Neuronal stem cell (in vitro differentiated cells): ENCODE data around the gene GET4.

Experiments used
- DNase-seq: peaks from one replicate; pipeline ENCODE4 v3.0.0-alpha.2; 2013; ENCODE audit warnings: low spot score
- H2AFZ ChIP-seq: one replicate; pipeline ENCODE4 v1.6.1; 2013; ENCODE audit warnings: mild to moderate bottlenecking, low read length, inconsistent platforms
- H2AK5ac ChIP-seq: 2 replicates; pipeline ENCODE4 v1.6.1; 2013; ENCODE audit warnings: low read depth, mild to moderate bottlenecking, inconsistent platforms, low read length, moderate library complexity, mixed read lengths
- H2BK120ac ChIP-seq: 2 replicates; pipeline ENCODE4 v1.6.1; 2013; ENCODE audit warnings: low read depth, mild to moderate bottlenecking, inconsistent platforms, low read length, moderate library complexity, mixed read lengths
- H2BK12ac ChIP-seq: one replicate; pipeline ENCODE4 v1.6.1; 2013; ENCODE audit warnings: low read length, inconsistent platforms
- H2BK15ac ChIP-seq: 2 replicates; pipeline ENCODE4 v1.6.1; 2013; ENCODE audit warnings: mild to moderate bottlenecking, low read length, inconsistent platforms, mixed read lengths
- H2BK5ac ChIP-seq: one replicate; pipeline ENCODE4 v1.6.1; 2013; ENCODE audit warnings: inconsistent platforms, mild to moderate bottlenecking, low read length, moderate library complexity
- H3K14ac ChIP-seq: one replicate; pipeline ENCODE4 v1.6.1; 2013; ENCODE audit warnings: low read length, inconsistent platforms
- H3K18ac ChIP-seq: 2 replicates; pipeline ENCODE4 v1.6.1; 2013; ENCODE audit warnings: low read length, inconsistent platforms
- H3K23ac ChIP-seq: 2 replicates; pipeline ENCODE4 v1.6.1; 2013; ENCODE audit warnings: low read depth, mild to moderate bottlenecking, mixed read lengths, low read length, inconsistent platforms; ENCODE audit not compliant: poor library complexity
- H3K27ac ChIP-seq: replicated peaks from 3 replicates; pipeline ENCODE4 v1.5.1; 2013; ENCODE audit warnings: low read length, inconsistent platforms
- H3K27me3 ChIP-seq, 3 experiments: 2 replicates each; pipeline ENCODE4 v1.6.1; 2013; ENCODE audit warnings: low read length in 3 of 3, mild to moderate bottlenecking in 2 of 3, inconsistent platforms in 1 of 3, low read depth in 1 of 3, mixed read lengths in 1 of 3, moderate library complexity in 1 of 3; ENCODE audit not compliant: control insufficient read depth in 3 of 3, insufficient read depth in 3 of 3
- H3K36me3 ChIP-seq, 2 donors: replicated peaks in 1 of 2; 2 replicates each; pipeline ENCODE4 v1.6.1; 2013; ENCODE audit warnings: low read length in 2 of 2; ENCODE audit not compliant: control insufficient read depth in 2 of 2, insufficient read depth in 2 of 2
- H3K4ac ChIP-seq: 2 replicates; pipeline ENCODE4 v1.6.1; 2013; ENCODE audit warnings: inconsistent platforms, mild to moderate bottlenecking, low read length, moderate library complexity
- H3K4me1 ChIP-seq, 2 donors: 1 replicate in 1 of 2; 2 replicates in 1 of 2; pipeline ENCODE4 v1.6.1; 2013; ENCODE audit warnings: low read length in 2 of 2, low read depth in 1 of 2; ENCODE audit not compliant: control insufficient read depth in 2 of 2, insufficient read depth in 1 of 2
- H3K4me2 ChIP-seq: one replicate; pipeline ENCODE4 v1.6.1; 2013; ENCODE audit warnings: mild to moderate bottlenecking, low read length, inconsistent platforms; ENCODE audit not compliant: insufficient read depth, poor library complexity, severe bottlenecking
- H3K4me3 ChIP-seq, 2 donors: 2 replicates each; pipeline ENCODE4 v1.5.1; 2013; ENCODE audit warnings: low read length in 2 of 2, mild to moderate bottlenecking in 2 of 2, inconsistent platforms in 1 of 2, moderate library complexity in 1 of 2
- H3K79me1 ChIP-seq: one replicate; pipeline ENCODE4 v1.6.1; 2013; ENCODE audit warnings: low read depth, mild to moderate bottlenecking, inconsistent platforms, low read length, moderate library complexity
- H3K9ac ChIP-seq: one replicate; pipeline ENCODE4 v1.6.1; 2013; ENCODE audit warnings: mild to moderate bottlenecking, low read depth, low read length, inconsistent platforms; ENCODE audit not compliant: poor library complexity
- H3K9me3 ChIP-seq, 2 donors: replicated peaks in 1 of 2; 2 replicates each; pipeline versions ENCODE3 to v1.6.1; 2013; ENCODE audit warnings: low read length in 2 of 2, mild to moderate bottlenecking in 2 of 2, inconsistent platforms in 1 of 2, low read depth in 1 of 2, mixed read lengths in 1 of 2, moderate library complexity in 1 of 2; ENCODE audit not compliant: control insufficient read depth in 2 of 2, insufficient read depth in 1 of 2
- H4K8ac ChIP-seq: one replicate; pipeline ENCODE4 v1.6.1; 2013; ENCODE audit warnings: low read depth, mild to moderate bottlenecking, inconsistent platforms, low read length, moderate library complexity
- H4K91ac ChIP-seq: one replicate; pipeline ENCODE4 v1.6.1; 2013; ENCODE audit warnings: low read length, low read depth, mild to moderate bottlenecking, inconsistent platforms; ENCODE audit not compliant: poor library complexity
- WGBS, 2 donors: extraction: QIAGEN DNeasy Blood & Tissue Kit; methylation state at CpG; one replicate each; pipeline ENCODE4 v1.1.7; 2013; ENCODE audit warnings: missing lambda C conversion rate in 2 of 2, mixed read lengths in 1 of 2; ENCODE audit not compliant: insufficient read length in 2 of 2, insufficient replicate concordance in 1 of 2; ENCODE audit errors: extremely low coverage in 2 of 2; 5-methylcytosine and 5-hydroxymethylcytosine counted together

GET4 gene

GRCh38 chr7:865921-866320, 10.4 kb upstream of the GET4 start:
- Histone ChIP-seq H3K36me3 (peaks cover 44 to 87% of the 10 kb centered on the region in 2 donors), H3K9ac (no peak overlapping the region), H2BK5ac (no peak overlapping the region), H3K14ac (no peak overlapping the region), H3K27me3 (no peaks in the 10 kb centered on the region), H3K4me3 (no peak overlapping the region), H3K4ac (no peak overlapping the region), H2AK5ac (no peak overlapping the region), H4K91ac (no peak overlapping the region), H2BK120ac (no peak overlapping the region), H3K9me3 (peaks cover 0 to 2% of the 10 kb centered on the region in 2 donors), H2BK15ac (no peak overlapping the region), H2BK12ac (no peak overlapping the region), H3K4me1 (no peaks in the 10 kb centered on the region), H3K79me1 (peaks cover 5% of the 10 kb centered on the region), H2AFZ (no peak overlapping the region), H3K23ac (no peak overlapping the region), H3K18ac (no peak overlapping the region), H3K4me2 (no peak overlapping the region), H4K8ac (no peak overlapping the region), H3K27ac (no peak overlapping the region)
- WGBS, 2 donors: no CpG with 5 or more reads among the region's 25 CpGs
- DNase-seq: no peak

- Histone ChIP-seq H3K36me3 (peaks cover 33 to 86% of the 10 kb centered on the region in 2 donors), H4K8ac (no peak overlapping the region), H3K4me2 (no peak overlapping the region), H3K9ac (no peak overlapping the region), H3K27me3 (no peaks in the 10 kb centered on the region), H3K14ac (peak overlapping the region; percentile 21), H3K4me3 (peak overlapping the region in 1 of 2 donors; percentile 27), H2AK5ac (no peak overlapping the region), H2BK120ac (no peak overlapping the region), H3K23ac (peak overlapping the region; percentile 40), H3K4ac (no peak overlapping the region), H2AFZ (no peak overlapping the region), H3K27ac (no peak overlapping the region), H3K4me1 (no peaks in the 10 kb centered on the region), H4K91ac (no peak overlapping the region), H3K79me1 (peaks cover 5% of the 10 kb centered on the region), H2BK15ac (no peak overlapping the region), H2BK5ac (no peak overlapping the region), H3K9me3 (peaks cover 0 to 2% of the 10 kb centered on the region in 2 donors), H2BK12ac (no peak overlapping the region), H3K18ac (no peak overlapping the region)
- WGBS, 2 donors: no CpG with 5 or more reads among the region's 18 CpGs
- no peak for DNase-seq
These were observed 9.4 kb upstream of the GET4 start for GRCh38 chr7:867001-867405.

DNA sequence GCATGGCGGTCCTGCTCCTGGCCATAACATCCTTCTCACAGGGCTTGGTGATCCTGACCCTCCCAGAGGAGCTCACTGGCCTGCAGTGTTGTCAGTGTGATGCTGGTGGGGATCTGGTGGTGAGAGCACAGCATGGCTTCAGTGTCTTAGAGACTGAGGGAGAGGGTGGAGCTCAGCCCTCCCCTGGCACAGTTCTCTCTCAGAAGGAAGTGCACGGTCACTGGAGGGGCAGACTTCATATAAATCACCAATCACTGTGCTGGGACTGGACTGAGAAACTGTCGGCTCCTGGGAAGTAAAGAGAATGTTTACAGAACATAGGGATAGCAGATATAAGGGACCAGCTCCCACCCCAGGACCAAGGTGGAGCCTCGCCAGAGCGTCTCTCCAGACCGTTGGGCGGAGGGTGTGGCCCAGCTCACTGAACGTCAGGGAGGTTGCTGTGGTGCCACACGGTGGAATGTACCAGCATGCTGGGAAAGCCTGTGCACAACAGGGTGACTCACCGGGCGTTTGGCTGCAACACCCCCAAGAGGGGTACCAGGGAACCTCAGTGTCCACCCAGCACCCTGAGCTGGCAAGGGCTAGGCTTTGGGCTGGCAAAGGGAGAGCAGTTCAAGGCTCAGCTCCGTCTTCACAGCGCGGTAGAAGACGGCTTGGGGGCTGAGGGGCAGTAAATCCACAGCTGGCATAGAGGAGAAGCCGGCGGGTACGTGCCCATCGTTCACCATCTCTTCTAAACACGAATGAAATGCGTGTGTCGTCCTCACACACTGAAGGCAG, 8.8 kb upstream of the GET4 start:
- H3K4me2 ChIP-seq: no peak overlapping the region
- DNase-seq: no peak
- H3K14ac ChIP-seq: no peak overlapping the region
- H3K4ac ChIP-seq: no peak overlapping the region
- H3K18ac ChIP-seq: no peak overlapping the region
- H2BK12ac ChIP-seq: peak overlapping the region; percentile 1
- no CpG with 5 or more reads among the region's 22 CpGs for WGBS, 2 donors
- no peak overlapping the region for H3K27ac ChIP-seq
- H2BK15ac ChIP-seq: no peak overlapping the region
- H2BK5ac ChIP-seq: peak overlapping the region; percentile 26
- H3K9ac ChIP-seq: peak overlapping the region; percentile 60
- H4K91ac ChIP-seq: no peak overlapping the region
- no peaks in the 10 kb centered on the region for H3K27me3 ChIP-seq
- no peak overlapping the region for H2AK5ac ChIP-seq
- H4K8ac ChIP-seq: no peak overlapping the region
- peaks cover 36 to 86% of the 10 kb centered on the region in 2 donors for H3K36me3 ChIP-seq
- H3K23ac ChIP-seq: peak overlapping the region; percentile 40
- H3K79me1 ChIP-seq: peaks cover 5% of the 10 kb centered on the region
- peaks cover 0 to 2% of the 10 kb centered on the region in 2 donors for H3K9me3 ChIP-seq
- H3K4me1 ChIP-seq: no peaks in the 10 kb centered on the region
- H2AFZ ChIP-seq: no peak overlapping the region
- no peak overlapping the region for H2BK120ac ChIP-seq
- peak overlapping the region in 1 of 2 donors; percentile 33 for H3K4me3 ChIP-seq

- Histone ChIP-seq H3K27ac (no peak overlapping the region), H3K79me1 (peaks cover 5% of the 10 kb centered on the region), H3K4me1 (no peaks in the 10 kb centered on the region), H3K14ac (no peak overlapping the region), H3K4ac (no peak overlapping the region), H2BK120ac (no peak overlapping the region), H2BK12ac (peak overlapping the region; percentile 1), H3K18ac (no peak overlapping the region), H4K91ac (no peak overlapping the region), H3K4me3 (peak overlapping the region in 1 of 2 donors; percentile 33), H2BK15ac (no peak overlapping the region), H3K9me3 (peaks cover 0 to 2% of the 10 kb centered on the region in 2 donors), H3K23ac (no peak overlapping the region), H3K4me2 (no peak overlapping the region), H3K36me3 (peaks cover 36 to 88% of the 10 kb centered on the region in 2 donors), H4K8ac (no peak overlapping the region), H3K27me3 (no peaks in the 10 kb centered on the region), H2AK5ac (no peak overlapping the region), H2AFZ (no peak overlapping the region), H3K9ac (peak overlapping the region; percentile 60), H2BK5ac (peak overlapping the region; percentile 26)
- no CpG with 5 or more reads among the region's 17 CpGs for WGBS, 2 donors
- no peak for DNase-seq
These were observed 8.2 kb upstream of the GET4 start for GRCh38 chr7:868189-868486.
